SK-N-SH treated with all-trans-retinoic acid at 6 μM for 48 hours (cell line): ENCODE results near the gene NBEA.

Source experiments
- ARNTL ChIP-seq: fragments of 450-650 bp; formaldehyde crosslinking; IDR thresholded peaks from 2 replicates; pipeline ENCODE4 v1.5.0; 2020; ENCODE audit warnings: low read depth, mild to moderate bottlenecking, moderate library complexity, borderline replicate concordance
- BACH2 ChIP-seq: fragments of 250-450 bp; sonication (Bioruptor Pico); IDR thresholded peaks from 2 replicates; pipeline ENCODE4 v1.9.0; 2021; ENCODE audit warnings: mild to moderate bottlenecking, borderline replicate concordance
- SNAI2 ChIP-seq: fragments of 250-450 bp; sonication (Bioruptor Pico); IDR thresholded peaks from 2 replicates; pipeline ENCODE4 v1.5.0; 2020; ENCODE audit warnings: mild to moderate bottlenecking, moderate library complexity
- TOX ChIP-seq: fragments of 250-450 bp; sonication (Bioruptor Pico); IDR thresholded peaks from 2 replicates; pipeline ENCODE4 v1.8.0; 2021; ENCODE audit warnings: mild to moderate bottlenecking, moderate library complexity, borderline replicate concordance
- ZFP3 ChIP-seq: fragments of 250-450 bp; sonication (Bioruptor Pico); IDR thresholded peaks from 2 replicates; pipeline ENCODE4 v1.5.0; 2020; ENCODE audit warnings: mild to moderate bottlenecking, moderate library complexity
- ZFP30 ChIP-seq: fragments of 450-650 bp; formaldehyde crosslinking; IDR thresholded peaks from 2 replicates; pipeline ENCODE4 v1.5.0; 2022; ENCODE audit warnings: mild to moderate bottlenecking, moderate library complexity

- TF ChIP-seq ZFP3 (no peak), ARNTL (CRISPR knock-in tag) (no peak), SNAI2 (CRISPR knock-in tag) (no peak), ZFP30 (CRISPR knock-in tag) (no peak), BACH2 (CRISPR knock-in tag) (no peak), TOX (no peak)
Measured at GRCh38 chr13:35354882-35355281, 412.8 kb downstream of the NBEA start.
